ENCODE measurements around the gene TMEM271.

The TMEM271 gene

DNA sequence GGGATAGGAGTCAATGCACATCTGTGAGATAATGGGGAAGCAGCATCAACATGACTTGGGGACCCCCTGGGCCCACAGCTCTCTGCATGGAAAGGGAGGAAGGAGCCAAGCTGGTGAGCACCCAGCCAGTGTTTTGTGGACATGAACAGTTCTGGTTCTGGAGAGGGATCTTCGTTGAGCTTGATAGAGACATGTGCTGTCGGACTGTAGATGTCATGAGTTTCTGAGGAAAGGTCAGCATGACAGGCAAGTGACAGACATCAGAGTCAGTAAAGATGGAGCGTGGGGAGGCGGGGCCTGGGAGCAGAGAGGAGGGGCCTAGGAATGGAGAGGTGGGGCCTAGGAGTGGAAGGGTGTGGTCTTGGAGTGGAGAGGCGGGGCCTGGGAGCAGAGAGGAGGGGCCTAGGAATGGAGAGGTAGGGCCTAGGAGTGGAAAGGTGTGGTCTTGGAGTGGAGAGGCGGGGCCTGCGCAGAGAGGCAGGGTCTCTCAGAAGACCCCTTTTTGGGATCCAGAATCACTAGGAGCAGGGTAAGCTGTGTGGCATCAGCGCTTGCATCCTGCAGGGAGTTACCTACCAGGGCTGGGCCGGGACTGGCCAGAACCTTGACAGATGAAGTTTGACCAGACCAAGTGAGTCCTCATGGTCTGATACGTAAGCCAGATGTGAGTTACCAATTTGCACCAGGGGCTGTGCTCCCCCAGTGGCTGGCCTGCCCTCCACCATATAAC is 43.3 kb downstream of the TMEM271 start:
- no peak for DNase-seq

DNA sequence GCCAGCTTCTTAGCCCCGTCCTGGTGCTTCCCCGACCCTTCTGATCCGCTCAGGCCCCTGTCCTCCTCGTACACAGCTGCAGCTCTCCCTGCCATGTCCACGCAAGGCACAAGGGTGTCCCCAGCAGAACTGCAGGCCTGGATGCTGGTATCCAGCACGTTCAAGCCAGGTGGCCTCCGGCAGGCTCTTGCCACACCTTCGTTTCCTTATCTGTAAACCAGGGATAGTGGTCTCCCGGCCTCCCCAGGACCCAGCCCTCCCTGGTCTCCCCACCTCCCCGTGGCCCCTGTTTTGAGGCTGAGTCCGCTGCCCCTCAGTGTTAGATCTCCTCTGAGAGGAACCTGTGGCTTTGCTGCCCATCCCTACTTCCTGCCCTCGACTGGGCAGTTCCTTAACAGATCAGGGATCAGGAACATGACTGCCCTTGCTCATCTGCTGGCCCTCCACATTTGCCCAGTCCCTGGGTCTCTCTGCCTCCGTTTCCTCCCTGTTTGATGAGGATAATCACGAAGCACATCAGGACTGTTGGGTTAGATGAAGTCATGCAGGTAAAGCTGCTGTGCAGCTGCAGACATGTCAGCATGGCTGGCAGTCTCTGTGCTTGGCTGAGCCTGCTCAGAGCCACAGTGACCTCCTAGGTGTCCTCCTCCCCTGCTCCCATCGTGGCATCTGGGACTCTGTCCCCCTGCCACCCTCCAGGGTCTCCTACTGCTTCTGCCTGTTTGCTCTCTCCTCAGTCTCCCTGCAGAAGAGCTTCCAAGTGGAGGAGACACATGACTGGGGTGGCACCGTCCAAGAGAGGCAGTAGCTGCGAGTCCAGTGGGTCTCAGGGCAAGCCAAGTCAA is 44.2 kb downstream of the TMEM271 start:
- no peak for DNase-seq

DNA sequence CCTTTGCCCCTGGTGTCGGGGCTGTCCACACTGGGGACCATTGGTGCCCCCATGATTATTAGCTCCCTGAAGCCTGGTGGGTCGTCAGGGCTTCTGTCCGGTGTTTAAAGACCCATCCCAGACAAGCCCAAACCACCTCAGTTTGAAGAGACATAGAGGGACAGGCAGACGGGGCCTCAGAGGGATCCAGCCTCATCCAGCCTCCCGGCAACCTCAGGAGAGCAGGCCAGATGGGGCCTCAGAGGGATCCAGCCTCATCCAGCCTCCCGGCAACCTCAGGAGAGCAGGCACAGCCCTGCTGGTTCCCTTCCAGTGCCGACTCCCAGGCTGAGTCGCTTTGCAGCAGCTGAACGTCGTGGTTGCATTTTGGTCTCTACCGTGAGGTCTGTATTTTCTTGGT is 45.0 kb downstream of the TMEM271 start:
- no peak for DNase-seq

DNA sequence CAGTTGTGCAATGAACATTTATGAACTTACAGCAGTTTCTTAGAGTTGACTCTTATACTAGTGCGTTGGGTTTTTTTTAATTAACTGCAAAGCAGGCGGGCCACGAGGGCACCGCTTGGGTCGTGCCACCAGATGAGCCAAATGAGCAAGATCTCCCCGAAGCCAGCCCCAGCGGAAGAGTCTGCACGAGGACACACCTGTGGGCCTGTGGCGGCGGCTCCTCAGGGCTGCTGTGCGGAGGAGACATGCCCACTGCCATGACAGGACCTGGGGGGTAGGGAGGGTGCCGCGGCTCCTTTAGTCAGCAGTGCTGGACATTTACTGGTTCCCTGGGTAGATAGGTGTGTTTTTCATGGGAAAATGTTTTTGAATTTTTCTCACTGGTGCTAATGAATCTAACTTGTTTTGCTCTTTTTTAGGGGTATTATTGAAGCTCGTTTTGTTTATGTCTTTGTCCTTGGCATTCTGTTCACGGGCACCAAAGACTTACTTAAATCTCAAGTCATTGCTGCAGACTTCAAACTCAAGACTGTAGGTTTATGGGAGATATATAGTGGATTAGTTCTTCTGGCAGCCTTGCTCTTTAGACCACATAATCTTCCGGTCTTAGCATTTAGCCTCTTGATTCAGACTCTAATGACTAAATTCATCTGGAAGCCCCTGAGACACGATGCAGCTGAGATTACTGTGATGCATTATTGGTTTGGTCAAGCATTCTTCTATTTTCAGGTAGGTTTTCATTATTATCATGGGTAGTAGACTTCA is 45.9 kb downstream of the TMEM271 start:
- no peak for DNase-seq

DNA sequence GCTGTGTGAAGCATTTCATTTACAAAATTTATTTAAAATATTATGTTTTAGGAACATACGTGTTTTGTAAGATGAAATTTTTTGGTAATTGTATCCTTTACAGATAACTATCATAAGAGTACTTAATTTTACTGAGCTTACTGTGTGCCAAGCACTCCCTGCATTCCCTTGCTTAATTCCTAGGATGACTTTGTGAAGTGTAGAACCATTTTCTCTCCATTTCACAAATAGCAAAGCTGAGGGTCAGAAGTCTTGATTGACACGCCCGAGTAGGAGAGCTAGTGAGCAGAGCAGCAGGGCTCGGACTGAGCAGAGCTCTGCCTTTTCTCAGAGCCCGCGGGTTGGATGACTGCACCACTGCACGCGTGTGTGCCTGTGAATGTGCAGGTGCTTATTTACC is 46.5 kb downstream of the TMEM271 start:
- no peak for DNase-seq

DNA sequence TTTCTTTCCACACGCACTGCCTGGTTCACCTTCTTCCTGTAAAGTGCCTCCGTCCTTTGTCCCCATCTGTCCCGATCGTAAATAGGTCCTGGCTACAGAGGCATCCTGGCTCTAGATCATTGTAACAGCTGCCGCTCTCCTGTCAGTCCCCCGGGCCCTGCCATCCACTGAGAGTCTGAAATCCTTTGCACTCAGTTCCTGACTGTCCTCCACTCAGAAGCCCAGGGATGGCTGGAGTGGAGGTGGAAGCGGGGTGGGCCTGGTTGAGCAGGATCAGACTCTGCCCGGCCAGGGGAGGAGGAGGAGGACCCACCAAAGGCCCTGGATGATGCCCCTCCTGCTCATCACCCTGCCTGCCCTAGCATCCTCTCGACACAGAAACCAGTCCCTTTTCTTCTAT is 47.3 kb downstream of the TMEM271 start:
- DNase-seq = no peak

DNA sequence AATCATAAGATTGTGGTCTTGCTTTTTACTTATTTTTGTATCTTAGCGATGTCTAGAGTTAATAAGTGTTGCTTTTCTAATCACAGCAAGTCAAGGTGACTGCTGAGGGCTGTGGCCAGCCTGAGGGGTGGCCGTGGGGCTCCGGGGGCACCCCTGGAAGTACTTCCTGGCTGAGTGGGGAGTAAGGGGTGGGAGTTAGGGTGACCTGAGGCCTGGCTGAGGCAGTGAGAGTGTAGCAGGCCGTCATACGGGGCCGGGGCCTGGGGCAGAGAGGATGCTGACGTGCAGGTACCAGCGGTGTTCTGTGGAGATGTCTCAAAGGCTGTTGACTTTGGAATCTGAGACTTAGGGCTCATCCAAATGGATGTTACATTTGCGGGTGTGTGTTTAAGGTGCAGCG is 47.8 kb downstream of the TMEM271 start:
- DNase-seq = no peak

DNA sequence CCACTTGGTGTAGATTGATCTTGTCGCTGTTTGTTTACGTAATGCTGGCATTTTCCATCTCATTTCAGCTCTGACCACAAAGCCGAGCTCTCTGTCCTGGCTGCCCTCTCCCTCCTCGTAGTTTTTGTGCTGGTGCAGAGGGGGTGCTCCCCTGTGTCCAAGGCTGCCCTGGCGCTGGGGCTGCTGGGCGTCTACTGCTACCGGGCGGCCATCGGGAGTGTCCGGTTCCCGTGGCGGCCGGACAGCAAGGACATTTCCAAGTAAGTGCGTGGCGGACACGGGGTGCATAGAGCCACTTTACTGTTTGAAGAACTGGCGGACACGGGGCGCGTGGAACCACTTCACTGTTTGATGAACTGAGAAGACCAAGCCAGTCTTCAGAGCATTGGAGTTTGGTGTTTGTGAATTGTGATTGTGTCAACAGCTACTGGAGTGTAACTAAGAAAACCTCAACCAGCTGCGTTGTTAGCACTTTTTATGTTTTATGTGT is 49.1 kb downstream of the TMEM271 start:
- no peak for DNase-seq

DNA sequence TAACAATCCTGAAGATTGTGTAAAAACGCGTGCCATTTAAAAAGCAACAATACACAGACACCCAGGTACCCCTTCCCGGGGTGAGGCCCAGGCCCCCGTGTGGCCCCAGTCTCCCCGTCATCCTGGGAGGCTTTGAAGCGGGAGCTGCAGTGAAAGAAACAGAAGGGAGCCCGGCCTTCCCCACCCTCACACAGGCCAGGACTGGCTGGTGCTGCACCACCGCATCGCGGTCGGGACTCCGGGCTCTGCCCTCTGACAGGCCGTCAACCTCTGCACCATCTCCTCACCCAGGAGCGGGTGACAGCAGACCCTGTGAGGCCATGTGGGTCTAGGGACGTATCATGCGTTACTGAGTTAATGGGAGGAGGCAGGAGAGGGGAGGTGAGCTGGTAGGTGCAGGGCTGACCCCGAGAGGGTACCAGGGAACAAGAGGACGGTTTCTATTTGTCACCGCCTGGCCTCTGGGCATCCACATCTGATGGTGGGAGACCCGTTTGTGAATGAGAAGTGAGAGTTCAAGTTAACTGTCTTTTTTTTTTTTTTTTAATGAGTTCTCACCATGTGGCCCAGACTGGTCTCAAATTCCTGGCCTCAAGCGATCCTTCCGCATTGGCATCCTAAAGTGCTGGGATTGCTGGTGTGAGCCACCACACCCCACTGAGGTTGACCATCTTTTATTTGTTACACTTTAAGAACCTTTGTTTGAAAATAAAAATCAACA is 49.7 kb downstream of the TMEM271 start:
- no peak for DNase-seq

DNA sequence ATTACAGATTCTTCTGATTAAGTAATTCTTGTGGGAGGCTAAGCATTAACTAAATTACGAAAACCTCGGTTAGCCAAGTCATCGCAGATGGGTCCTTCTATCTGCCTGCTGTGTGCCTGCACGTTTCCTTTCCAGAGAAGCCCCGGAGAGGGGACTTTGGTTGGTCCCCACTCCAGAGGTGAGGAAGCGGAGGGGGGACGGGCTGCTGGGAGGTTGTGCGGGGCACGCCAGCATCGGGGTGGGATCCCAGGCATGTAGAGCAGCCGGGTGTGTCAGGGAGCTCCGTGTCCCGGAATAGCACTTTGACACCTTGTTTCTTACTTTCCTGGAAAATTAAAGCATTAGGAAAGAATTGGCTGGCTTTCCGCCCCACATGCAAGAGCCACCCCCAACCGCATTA is 50.4 kb downstream of the TMEM271 start:
- DNase-seq = no peak

DNA sequence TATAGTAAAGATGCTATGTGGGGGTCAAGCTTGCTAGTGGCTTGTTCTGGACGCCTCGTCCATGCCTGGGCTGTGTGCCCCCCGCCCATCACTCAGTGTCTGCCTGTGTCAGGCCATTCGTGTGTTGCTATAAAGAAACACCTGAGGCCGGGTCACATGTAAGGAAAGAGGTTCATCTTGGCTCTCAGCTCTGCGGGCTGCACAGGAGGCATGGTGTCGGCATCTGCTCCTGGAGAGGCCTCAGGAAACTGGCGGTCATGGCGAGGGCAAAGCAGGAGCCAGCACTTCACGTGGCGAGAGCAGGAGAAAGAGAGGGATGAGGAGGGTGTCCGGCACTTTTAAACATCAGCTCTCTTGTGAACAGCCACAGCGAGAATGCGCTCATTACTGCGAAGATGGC is 51.9 kb downstream of the TMEM271 start:
- no peak for DNase-seq
